MM.1S (cell line): ENCODE results near the gene MVB12B.

Experiments
- CTCF ChIP-seq: fragments of 300-600 bp; sonication (generic); IDR thresholded peaks from 2 replicates; pipeline ENCODE4 v1.5.1; 2016; ENCODE audit warnings: antibody characterized with exemption, low read length, mixed read lengths
- EZH2phosphoT487 ChIP-seq: fragments of 300-600 bp; sonication (generic); IDR thresholded peaks from 2 replicates; pipeline ENCODE4 v1.6.1; 2018; ENCODE audit warnings: antibody characterized with exemption, low read length

DNA sequence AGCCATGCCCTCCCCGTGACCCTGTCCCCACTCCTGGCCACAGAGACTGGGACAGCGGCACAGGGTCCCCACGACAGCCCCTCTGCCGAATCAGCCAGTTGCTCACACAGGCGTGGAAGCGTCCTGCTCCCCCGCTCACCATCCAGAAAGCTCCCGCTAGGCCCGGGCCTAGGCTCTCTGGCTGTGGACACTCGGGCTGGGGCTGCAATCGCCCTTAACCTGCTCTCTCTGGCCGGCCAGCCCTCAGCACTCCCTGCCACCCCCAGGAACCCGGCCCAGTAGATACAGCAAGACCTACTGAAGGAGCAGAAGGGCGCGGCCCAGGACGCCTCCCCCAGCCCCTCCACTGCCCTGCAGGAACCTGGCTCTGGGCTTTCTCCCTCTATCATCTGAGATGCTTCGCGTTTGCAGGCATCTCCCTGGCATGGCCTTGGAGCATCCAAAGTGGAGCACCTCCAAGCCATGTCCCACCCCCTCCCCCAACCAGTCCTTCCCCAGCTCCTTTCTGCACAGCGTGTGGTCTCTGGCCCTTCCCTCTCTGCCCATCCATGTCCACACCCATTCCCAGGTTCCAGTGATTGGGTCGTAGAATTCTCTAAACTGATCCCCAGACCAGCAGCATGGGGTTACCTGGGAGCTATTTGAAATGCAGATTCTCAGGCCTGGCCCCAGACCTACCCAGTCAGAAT lies 173.4 kb downstream of the MVB12B start:
- TF ChIP-seq CTCF (no peak), EZH2phosphoT487 (no peak)
